Measurements from ENCODE around the gene HAPLN3. TPM values are rescaled to one million over a fixed set of nuclear protein-coding genes. Genes with fewer than 3 reads are reported as not detected.
"Not testable (repeated sequence)": the region's sequence is repeated elsewhere in the genome, so short reads cannot be mapped to it uniquely, and the experiment has no call there.

Gene HAPLN3, protein sequence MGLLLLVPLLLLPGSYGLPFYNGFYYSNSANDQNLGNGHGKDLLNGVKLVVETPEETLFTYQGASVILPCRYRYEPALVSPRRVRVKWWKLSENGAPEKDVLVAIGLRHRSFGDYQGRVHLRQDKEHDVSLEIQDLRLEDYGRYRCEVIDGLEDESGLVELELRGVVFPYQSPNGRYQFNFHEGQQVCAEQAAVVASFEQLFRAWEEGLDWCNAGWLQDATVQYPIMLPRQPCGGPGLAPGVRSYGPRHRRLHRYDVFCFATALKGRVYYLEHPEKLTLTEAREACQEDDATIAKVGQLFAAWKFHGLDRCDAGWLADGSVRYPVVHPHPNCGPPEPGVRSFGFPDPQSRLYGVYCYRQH
- 10 to 100 TPM in 1 of 6 donors, 1 to 10 TPM in 5; 1.7 to 23.0 (median 4.6) TPM for total RNA-seq

DNA sequence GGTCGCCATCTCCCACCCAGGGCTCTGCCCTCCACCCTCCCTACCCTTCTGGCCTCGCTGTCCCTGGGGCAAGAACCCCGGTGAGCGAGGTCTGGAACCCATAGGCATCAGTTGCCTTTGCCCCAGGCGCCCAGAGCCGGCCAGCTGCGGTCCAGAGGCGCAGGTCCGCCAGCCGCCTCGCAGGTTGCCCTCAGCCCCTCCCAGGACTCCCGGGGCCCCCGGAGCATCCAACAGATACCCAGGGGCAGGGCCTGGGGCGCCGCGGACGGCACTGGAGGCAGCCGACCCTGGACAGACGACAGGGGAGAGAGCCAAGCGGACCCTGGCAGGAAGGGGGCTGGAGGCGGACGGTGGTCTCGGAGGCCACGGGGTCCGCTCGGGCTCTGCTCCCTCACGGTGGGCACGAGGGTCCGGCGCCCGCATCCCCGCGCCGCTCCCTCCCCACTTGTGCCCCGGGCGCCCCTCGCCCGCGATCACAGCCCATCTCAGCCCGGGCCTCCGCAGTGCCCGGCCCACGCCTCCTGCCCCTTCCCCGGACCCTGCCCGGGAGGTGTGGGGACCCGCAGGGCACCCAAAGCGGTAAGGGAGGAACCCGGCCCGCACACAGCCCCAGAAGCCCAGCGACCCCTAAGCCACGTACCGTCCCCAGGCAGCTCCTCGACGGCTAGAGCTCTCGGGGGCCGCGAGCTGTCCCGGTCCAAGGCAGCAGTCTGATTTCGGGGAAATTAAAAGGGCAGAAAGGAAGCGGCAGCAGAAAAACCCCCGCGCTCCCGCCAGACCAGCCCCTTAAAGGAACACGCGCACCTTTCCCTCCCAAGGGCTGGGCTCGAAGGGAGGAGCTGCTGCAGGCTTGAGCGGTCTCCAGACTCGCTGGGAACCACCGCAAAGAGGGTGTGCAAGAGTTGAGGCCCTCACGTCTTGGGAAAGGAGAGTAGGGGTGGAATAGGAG lies at the start of gene HAPLN3:
HAPLN3 (minus strand) TSS at position 726 of the 949 bp plus-strand sequence. CDS start 8,246 bp downstream, outside the sequence.
- ATAC-seq (ENCODE audit: low FRiP score in 2 of 2), result peak in 1 of 2 donors; percentile 57
- Histone ChIP-seq H3K4me3 (peak within 1 kb of the TSS; percentile 43 to 63 (median 49)), H3K4me1 (peaks cover 26 to 38% (median 30%) of the 10 kb centered on the region in 4 donors), H3K27me3 (peaks cover 0 to 13% (median 2%) of the 10 kb centered on the region in 4 donors), H3K36me3 (peaks cover 0 to 9% (median 4%) of the 10 kb centered on the region in 4 donors), H3K27ac (peak within 1 kb of the TSS in 1 of 4 donors; percentile 43), H3K9me3 (no peaks in the 10 kb centered on the region)
- WGBS, 2 donors, result 0 to 1% methylated on average over 11 to 23 of the region's 70 CpGs
- DNase-seq, result peak; percentile 63 to 87
- TF ChIP-seq EP300 (IDR thresholded peaks at IDR 0.05), result no peak
- peak in 1 of 4 donors; percentile 23 for TF ChIP-seq POLR2A (IDR thresholded peaks at IDR 0.05)

- no peaks in the 10 kb centered on the region for H3K4me1 ChIP-seq
- no peak overlapping the region for H3K4me3 ChIP-seq
- H3K36me3 ChIP-seq, result no peaks in the 10 kb centered on the region
- H3K27me3 ChIP-seq, result no peaks in the 10 kb centered on the region
- ATAC-seq (ENCODE audit: low FRiP score in 2 of 2) (no peak), DNase-seq (no peak)
- TF ChIP-seq POLR2A (IDR thresholded peaks at IDR 0.05), result no peak
- TF ChIP-seq, protein P1, sequence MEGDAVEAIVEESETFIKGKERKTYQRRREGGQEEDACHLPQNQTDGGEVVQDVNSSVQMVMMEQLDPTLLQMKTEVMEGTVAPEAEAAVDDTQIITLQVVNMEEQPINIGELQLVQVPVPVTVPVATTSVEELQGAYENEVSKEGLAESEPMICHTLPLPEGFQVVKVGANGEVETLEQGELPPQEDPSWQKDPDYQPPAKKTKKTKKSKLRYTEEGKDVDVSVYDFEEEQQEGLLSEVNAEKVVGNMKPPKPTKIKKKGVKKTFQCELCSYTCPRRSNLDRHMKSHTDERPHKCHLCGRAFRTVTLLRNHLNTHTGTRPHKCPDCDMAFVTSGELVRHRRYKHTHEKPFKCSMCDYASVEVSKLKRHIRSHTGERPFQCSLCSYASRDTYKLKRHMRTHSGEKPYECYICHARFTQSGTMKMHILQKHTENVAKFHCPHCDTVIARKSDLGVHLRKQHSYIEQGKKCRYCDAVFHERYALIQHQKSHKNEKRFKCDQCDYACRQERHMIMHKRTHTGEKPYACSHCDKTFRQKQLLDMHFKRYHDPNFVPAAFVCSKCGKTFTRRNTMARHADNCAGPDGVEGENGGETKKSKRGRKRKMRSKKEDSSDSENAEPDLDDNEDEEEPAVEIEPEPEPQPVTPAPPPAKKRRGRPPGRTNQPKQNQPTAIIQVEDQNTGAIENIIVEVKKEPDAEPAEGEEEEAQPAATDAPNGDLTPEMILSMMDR (IDR thresholded peaks at IDR 0.05), result no peak
- TF ChIP-seq POLR2AphosphoS5 (IDR thresholded peaks at IDR 0.05), result no peak
- TF ChIP-seq EP300 (IDR thresholded peaks at IDR 0.05), result no peak
- H3K9me3 ChIP-seq, result no peaks in the 10 kb centered on the region
- H3K27ac ChIP-seq, result no peak overlapping the region
- WGBS, 2 donors, result 80 to 90% methylated on average over 4 of the region's 4 CpGs
Observed at GRCh38 chr15:88940110-88940675, 44.8 kb upstream of the HAPLN3 start.

GRCh38 chr15:88939486-88939806 lies 44.1 kb upstream of the HAPLN3 start:
- Histone ChIP-seq H3K27ac (no peak overlapping the region), H3K4me1 (no peaks in the 10 kb centered on the region), H3K36me3 (no peaks in the 10 kb centered on the region), H3K9me3 (no peaks in the 10 kb centered on the region), H3K27me3 (no peaks in the 10 kb centered on the region), H3K4me3 (no peak overlapping the region)
- no peak for DNase-seq
- TF ChIP-seq, protein P1 (IDR thresholded peaks at IDR 0.05), result no peak
- TF ChIP-seq POLR2AphosphoS5 (IDR thresholded peaks at IDR 0.05) (no peak), EP300 (IDR thresholded peaks at IDR 0.05) (no peak), POLR2A (IDR thresholded peaks at IDR 0.05) (no peak)
- no peak for ATAC-seq (ENCODE audit: low FRiP score in 2 of 2)
- WGBS, 2 donors, result 81 to 90% methylated on average over 2 of the region's 2 CpGs

- Histone ChIP-seq H3K4me1 (no peaks in the 10 kb centered on the region), H3K36me3 (no peaks in the 10 kb centered on the region), H3K27ac (no peak overlapping the region), H3K27me3 (no peaks in the 10 kb centered on the region), H3K4me3 (no peak overlapping the region), H3K9me3 (no peaks in the 10 kb centered on the region)
- no peak for TF ChIP-seq POLR2A (IDR thresholded peaks at IDR 0.05)
- no peak for TF ChIP-seq POLR2AphosphoS5 (IDR thresholded peaks at IDR 0.05)
- TF ChIP-seq, protein P1 (IDR thresholded peaks at IDR 0.05), result no peak
- no peak for TF ChIP-seq EP300 (IDR thresholded peaks at IDR 0.05)
- WGBS, 2 donors, result 76 to 84% methylated on average over 15 of the region's 15 CpGs
- no peak for DNase-seq
- ATAC-seq (ENCODE audit: low FRiP score in 2 of 2), result no peak
Observed at GRCh38 chr15:88938802-88939485, 43.6 kb upstream of the HAPLN3 start.

DNA sequence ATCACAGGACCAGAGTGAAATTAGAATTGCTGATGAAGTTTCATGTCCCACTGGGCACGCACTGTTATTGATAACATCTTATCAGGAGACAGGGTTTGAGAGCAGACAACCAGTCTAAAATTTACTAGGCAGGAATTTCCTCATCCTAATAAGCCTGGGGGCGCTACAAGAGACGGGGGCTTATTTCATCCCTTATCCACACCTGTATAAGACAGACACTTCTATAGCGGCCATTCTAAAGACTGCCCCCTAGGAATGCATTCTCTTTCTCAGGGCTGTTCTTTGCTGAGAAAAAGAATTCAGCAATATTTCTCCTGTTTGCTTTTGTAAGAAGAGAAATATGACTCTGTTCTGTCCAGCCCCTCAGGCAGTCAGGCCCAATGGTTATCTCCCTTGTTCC lies 39.1 kb upstream of the HAPLN3 start:
- WGBS, 2 donors, result 67 to 92% methylated on average over 4 of the region's 4 CpGs
- H3K4me1 ChIP-seq; H3K9me3 ChIP-seq; H3K36me3 ChIP-seq; H3K27me3 ChIP-seq; ATAC-seq (ENCODE audit: low FRiP score in 2 of 2); H3K4me3 ChIP-seq; DNase-seq; H3K27ac ChIP-seq: not testable (repeated sequence)

All from upper lobe of left lung (tissue), 6 donors.